Omental fat pad (tissue), 4 donors: ENCODE data around the gene ANKS1B. TPM values are rescaled to one million over a fixed set of nuclear protein-coding genes. Genes with fewer than 3 reads are reported as not detected.

Source experiments
- ATAC-seq: fragments of 150-250 bp; one replicate; pipeline ENCODE4 v1.9.1; 2016; ENCODE audit warnings: mild to moderate bottlenecking, moderate library complexity; ENCODE audit not compliant: low FRiP score
- DNase-seq: peaks from one replicate; pipeline ENCODE4 v3.0.0-alpha.2; 2019; ENCODE audit warnings: low spot score
- total RNA-seq, 4 donors: library from RNA; depleted of rRNA; stranded (reverse); fragments of >200 nt; gene quantifications; one replicate each; pipeline ENCODE4 v1.1.0, GENCODE V29; 2016
- TF ChIP-seq, protein P1 (sequence below), 3 donors: fragments of 450-650 bp; IDR thresholded peaks; one replicate each; pipeline ENCODE4 v1.5.1; 2016 to 2017; ENCODE audit warnings: antibody characterized with exemption in 3 of 3, mild to moderate bottlenecking in 3 of 3, moderate library complexity in 2 of 3

Gene ANKS1B
- total RNA-seq, 4 donors from 2014 or later = 5.5 to 26.4 (median 7.6) TPM

DNA sequence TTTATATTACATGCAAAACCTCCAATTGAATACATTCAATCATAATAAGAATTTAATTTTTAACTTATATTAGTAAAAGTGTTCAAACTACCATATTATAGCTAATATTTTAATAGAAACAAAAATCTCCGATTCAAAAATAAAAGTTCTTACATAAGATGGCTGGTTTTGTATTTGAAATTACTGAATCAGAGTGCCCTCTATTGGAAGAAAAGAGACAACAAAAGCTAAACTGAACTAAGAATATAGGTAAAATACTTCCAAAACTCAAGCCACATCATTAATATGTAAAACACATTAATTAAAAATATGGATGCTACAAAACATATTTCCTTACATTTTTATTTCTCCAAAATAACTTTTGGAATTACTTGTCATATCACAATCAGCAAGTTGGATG lies 216.9 kb downstream of the ANKS1B start:
- ATAC-seq (no peak), DNase-seq (no peak)
- TF ChIP-seq, protein P1, sequence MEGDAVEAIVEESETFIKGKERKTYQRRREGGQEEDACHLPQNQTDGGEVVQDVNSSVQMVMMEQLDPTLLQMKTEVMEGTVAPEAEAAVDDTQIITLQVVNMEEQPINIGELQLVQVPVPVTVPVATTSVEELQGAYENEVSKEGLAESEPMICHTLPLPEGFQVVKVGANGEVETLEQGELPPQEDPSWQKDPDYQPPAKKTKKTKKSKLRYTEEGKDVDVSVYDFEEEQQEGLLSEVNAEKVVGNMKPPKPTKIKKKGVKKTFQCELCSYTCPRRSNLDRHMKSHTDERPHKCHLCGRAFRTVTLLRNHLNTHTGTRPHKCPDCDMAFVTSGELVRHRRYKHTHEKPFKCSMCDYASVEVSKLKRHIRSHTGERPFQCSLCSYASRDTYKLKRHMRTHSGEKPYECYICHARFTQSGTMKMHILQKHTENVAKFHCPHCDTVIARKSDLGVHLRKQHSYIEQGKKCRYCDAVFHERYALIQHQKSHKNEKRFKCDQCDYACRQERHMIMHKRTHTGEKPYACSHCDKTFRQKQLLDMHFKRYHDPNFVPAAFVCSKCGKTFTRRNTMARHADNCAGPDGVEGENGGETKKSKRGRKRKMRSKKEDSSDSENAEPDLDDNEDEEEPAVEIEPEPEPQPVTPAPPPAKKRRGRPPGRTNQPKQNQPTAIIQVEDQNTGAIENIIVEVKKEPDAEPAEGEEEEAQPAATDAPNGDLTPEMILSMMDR (IDR thresholded peaks at IDR 0.05) = no peak

DNA sequence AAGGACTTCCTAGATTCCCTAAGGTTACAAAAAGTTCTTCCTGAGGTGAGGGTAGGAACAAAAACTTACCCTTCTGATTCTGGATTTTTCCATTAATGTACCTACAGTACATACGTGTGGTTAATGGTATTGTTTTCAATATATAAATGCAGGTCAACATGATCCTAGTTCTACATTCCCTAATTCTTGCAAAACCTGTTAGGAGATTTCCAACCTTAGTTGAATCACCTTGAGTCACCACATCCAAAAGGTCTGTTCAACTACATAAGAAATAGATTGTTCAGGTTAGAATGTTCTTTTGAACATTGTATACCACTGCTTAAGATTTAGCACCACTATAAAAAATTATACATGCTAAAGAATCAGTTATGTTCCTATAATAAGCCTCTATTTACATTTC lies 218.3 kb downstream of the ANKS1B start:
- TF ChIP-seq, protein P1 (IDR thresholded peaks at IDR 0.05) = no peak
- DNase-seq (no peak), ATAC-seq (no peak)

DNA sequence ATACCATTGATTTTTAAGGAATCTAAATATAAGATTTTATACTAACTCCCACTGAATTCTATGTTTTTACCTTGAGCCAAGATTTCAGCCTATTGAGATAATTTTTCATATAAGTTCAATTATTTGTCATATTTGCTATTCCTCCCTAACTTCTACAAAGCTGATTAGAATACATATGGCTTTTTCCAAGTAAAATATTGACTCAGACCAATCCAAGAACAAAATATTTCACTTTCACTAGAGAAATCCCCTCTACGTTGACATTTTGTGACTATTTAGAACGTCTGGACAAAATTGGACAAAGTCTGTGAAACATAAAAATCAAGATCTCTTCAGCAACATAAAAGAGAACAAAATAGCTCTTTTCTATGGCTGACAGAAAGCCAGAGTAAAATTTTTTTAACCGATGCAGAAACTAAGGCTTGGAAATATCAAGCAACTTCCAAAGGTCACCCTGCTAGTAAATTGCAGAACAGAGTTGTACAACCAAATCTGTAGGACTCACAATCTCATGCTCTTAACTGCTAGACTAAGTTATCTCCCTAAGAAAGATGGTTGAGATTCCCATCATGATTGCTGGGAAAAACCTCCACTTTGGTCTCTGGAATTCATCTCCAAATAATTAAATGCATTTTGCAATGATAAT lies 219.1 kb downstream of the ANKS1B start:
- ATAC-seq (no peak), DNase-seq (no peak)
- TF ChIP-seq, protein P1 (IDR thresholded peaks at IDR 0.05) = no peak

DNA sequence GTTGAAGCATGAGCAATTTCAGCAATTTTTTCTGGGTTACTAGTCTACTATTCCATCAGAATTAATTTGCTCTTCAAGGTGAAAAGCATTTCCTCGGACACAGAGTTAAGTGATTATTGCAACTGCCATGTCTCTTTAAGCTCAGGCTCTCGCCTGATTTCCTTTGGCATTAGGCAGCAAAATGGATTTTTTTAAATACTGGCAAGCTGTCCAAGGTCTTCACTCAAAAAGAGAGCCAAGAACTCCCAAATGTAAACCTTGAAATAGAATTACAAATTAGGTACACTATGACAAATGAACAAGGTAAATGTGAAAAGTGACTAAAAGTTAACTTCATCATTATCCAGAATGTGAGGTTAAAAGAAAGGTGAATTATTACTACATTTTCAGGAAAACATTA lies 225.3 kb downstream of the ANKS1B start:
- ATAC-seq = no peak
- DNase-seq = no peak
- TF ChIP-seq, protein P1 (IDR thresholded peaks at IDR 0.05) = no peak

DNA sequence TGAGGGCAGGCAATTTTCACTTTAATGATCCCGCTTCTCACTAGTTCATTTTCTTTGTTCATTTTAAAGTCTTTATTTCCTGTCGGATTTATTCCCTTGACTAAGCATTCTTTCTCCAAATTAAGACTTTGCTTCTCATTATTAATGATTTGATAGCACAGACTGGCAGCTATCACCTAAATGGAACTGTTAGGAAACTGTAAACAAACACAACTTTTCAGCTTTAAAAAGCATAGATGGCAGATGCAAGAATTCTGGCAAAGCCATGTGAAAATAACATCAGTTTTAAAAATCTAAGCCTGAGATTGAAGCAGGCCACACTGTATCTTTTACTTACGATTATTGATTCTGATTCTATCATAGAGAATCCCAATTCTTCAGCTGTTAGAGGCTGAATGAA lies 225.7 kb downstream of the ANKS1B start:
- ATAC-seq (no peak), DNase-seq (no peak)

DNA sequence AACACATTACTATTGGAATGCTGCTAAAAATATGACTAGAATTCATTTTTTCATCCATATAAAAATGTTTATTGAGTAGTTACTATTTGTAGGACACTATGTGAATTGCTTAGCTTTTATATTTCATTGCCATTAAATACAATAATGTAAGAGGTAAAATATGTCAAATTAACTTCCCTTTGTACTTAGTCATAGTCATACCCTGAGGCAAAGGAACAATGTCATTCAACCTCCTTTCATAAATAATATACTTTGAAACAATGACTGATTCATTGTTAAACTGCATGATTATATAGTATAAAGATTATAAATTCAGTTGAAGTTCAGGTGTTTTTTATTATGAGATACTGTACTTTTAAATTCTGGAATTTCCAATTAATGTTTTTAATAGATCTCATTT lies 232.0 kb downstream of the ANKS1B start:
- DNase-seq (no peak), ATAC-seq (no peak)
- TF ChIP-seq, protein P1 (IDR thresholded peaks at IDR 0.05) = no peak

More for the DNA sequence above, 225.7 kb downstream of the ANKS1B start:
- TF ChIP-seq, protein P1 (IDR thresholded peaks at IDR 0.05) = no peak

DNA sequence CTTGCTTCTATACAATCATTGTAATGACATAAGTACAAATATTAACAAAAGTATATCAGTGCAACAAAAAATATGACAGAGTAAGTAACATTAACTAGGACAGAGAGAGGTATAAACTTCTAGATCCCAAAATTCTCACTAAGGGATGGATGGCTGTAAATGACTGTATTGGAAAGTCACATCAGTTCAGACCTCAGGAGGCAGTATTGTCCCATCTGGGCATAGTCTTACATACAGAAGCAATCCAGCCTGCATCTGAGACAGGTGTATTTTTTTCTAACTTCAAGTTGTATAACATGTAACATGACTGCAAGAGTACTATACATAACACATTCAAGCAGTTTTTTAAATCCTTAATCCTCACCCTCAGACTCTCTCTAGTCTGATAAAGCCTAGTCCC lies 238.2 kb downstream of the ANKS1B start:
- TF ChIP-seq, protein P1 (IDR thresholded peaks at IDR 0.05) = no peak
- DNase-seq = no peak

More for the DNA sequence above, 238.2 kb downstream of the ANKS1B start:
- no peak for ATAC-seq
